NAMALWA (cell line): ENCODE results near the gene HSF5.

Experiments used
- DNase-seq: peaks from one replicate; pipeline ENCODE4 v3.0.0-alpha.2; 2015; ENCODE audit warnings: low spot score

Gene HSF5

DNA sequence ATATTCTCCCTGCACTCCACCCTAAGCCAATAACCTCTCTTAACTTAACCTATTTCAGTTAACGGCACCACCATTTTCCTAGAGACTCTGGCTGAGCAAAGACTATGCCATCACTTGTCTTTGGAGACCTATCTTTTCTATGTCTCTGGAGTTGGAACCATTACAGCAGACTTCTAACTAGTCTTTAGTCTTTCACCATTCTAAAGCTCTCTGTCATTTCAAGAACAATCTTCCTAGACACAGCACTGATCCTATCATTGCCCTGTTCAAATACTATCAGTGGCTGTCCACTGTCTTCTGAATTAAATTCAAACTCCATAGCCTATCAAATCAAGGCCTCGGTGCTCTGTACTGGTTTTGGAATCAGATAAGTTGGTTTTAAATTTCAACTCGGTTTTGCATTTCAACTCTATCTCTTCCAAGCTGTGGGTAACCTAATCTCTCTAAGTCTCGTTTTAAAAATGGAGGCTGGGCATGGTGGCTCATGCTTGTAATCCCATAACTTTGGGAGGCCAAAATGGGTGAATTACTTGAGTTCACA, 102.8 kb downstream of the HSF5 start:
- no peak for DNase-seq

DNA sequence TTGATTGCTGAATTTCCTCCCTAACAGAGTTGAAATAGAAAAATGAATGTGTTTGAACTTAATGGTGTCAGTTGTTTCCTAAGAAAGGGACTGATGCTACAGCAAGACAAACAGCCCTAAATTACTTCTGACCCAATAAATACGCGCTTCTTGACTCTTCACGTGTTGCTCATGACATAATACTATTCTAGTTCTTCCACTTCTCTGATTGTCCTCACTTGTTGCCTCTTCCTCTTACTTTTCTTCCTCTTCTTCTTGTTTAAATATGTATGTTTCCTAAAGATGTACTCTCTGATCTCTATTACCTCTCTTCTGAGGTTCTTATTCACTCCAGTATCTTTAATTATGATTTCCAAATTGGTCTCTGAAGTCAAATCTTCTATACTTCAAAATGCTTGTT, 103.3 kb downstream of the HSF5 start:
- no peak for DNase-seq

GRCh38 chr17:58383892-58384462, 104.2 kb downstream of the HSF5 start:
- DNase-seq, result no peak

DNA sequence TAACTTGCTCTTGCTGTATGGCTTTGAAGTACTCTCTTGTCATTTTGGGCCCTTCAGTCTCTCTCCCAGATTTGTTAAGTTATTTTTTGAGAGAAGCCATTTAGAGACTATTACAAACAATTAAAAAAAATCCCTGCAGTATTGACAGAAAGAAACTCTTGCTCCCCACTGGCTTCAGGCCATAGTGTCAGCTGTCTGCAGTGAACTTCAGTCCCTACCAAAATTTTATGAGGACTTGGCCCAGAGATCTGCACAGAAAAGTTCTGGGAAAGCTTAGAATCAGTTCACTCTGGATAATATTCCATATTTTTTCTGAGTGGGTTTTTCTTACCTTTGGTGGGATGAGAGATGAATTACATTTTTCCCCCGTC, 105.4 kb downstream of the HSF5 start:
- DNase-seq, result no peak

GRCh38 chr17:58382108-58382871, 105.9 kb downstream of the HSF5 start:
- peak; percentile 41 for DNase-seq

- no peak for DNase-seq
Measured at GRCh38 chr17:58381124-58382035, 106.8 kb downstream of the HSF5 start.

DNA sequence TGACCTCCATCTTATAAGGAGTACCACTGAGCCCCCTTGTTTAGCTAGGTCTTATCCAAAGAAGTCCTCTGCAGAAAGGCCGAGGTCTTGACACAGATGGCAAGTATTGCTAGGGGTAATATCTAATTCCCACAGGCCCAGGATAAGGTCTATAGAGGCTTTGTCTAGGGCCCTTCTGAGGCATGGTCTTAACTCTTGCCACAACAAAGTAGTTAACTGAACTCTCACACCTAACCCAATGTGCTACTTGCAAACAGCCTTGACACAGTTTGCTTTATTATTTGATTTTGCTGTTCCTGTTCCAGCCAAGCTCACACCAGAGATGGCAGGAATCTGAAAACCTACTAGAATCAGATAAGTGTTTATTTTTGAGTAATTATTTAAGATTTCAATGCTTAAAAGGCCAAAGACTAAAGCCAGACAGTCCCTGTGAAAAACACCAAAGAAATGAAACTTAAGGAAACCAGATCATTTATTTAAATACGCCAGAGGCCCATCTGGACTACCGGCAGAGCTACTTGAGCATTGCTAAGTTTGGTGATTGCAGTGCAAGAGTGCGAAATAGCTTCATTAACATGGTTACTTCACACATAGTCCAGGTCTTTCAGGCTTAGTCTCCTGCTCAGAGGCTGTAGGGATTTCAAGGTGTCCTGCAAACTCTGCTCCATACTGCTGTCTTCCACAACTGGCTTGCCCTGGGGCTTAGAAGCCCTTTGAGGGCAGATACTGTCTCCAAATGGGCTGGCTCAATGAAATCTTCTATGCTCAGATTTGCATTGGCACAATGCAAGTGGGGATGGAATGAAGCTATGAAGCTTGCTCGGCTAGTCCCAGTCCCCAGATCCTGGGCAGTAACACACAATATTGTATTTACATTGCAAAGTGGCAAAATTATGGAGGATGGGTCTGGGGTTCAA, 107.7 kb downstream of the HSF5 start:
- DNase-seq, result no peak

DNA sequence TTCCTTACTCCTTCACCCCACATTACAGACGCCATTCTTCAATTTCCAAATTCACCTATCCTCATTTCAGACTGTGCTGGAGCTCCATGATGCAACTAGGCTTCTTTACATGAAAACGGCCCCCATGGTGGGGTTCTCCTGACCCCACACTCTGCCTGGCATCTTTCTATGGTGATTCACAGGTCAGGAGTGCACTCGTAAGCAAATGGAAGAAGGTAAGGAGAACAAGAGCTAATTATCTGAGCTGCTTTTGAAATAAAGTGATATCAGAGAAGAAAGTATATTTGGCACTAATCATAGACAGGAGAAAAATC, 108.7 kb downstream of the HSF5 start:
- DNase-seq, result no peak

DNA sequence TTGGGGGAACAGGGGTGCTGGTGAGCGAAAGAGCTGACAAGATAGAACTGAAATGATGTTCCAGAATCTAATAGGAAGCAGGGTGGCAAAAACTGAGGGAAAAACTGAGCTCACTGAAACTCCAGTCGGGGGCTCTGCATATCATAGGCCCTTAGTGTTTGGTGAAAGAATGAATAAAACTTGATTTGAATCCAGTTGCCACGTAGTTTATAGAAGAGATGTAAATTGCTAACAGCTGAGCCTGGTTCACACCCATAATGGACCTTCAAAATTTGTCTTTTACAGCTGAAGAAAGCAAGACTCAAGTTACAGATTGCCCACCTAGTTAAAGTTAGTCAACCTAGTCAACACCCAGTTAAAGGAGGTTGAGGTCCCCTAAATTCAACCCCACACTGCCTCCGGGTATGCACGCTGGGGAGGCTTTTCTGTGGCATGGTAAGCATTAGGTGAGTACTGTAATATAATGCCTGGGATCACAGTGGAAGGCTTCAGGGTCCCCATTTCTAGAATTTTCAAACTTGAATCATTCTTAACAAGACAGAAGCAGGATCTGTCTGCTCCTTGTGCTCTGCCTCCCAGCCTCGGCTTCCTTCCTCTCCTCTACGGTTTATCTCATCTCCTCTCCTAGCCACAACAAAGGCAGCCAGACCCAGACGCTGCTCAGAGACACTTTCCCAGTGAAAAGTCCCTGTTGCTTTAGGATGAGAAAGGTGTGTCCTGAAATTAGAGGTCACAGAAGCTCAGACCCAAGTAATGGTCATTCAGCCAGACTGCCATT, 109.3 kb downstream of the HSF5 start:
- no peak for DNase-seq

DNA sequence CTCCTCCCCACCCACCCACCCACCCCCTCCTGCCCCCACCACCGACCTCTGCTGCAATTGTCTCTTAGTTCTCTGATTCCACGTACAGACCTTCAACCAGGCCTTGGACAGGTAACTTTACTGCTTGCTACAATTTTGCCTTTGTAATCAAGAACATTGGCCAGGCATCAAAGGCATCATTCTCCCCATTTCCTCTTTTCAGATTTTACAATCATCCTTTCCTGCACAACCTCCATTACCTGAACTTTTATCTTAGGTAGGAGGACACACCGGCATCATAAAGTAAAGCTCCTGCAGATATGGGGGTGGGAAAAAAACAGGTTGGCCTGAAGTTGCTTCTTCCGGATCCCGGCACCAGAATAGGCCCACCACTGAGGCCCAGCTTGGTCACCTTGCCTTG, 110.5 kb downstream of the HSF5 start:
- DNase-seq, result no peak

GRCh38 chr17:58377093-58377601, 111.1 kb downstream of the HSF5 start:
- DNase-seq, result no peak

DNA sequence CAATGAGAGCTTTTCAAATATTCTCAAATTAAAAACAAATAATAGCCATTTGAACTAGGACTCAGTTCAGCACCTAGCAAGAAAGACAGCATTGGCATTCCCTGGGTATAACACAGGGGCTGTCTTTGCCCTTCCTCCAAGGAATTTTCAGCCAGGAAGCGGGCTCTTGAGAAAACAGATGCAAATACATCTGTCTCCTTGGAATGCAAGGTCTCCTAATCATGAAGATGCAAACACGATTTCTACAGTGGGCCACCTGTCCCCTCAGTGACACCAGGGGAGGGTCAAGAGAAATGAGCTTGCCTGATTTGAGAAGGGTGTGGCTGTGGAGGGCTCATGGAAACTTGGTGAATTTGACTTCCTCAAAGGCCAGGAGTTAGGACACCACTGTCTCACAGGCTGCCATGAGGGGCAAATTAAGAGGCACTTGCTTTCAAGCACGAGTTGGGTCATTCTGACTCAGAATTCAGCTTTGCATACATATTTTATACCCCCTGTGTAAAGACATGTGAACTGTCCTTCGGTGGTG, 111.7 kb downstream of the HSF5 start:
- no peak for DNase-seq

- DNase-seq, result no peak
Measured at GRCh38 chr17:58375811-58376210, 112.4 kb downstream of the HSF5 start.

GRCh38 chr17:58375256-58375655, 113.0 kb downstream of the HSF5 start:
- DNase-seq, result no peak

- DNase-seq, result no peak
Measured at GRCh38 chr17:58373923-58374322, 114.3 kb downstream of the HSF5 start.

DNA sequence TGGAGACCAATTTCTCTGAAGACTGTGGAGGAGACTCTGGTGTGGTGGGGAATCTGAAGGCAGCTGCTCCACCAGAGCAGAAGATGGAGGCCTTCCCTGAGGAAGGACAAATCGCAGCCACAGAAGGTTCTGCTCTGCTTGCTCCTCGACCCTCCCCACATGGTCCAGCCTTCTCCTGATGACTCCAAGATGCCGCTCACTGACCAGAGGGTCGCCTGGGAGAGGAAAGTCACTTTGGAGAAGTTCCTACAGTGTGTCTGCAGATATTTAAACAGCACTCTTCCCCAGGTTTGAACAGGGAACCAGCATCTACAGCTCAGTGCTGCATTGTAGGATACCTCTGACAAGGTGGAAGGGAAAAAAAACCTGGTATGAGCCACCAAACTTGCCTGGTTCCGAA, 115.2 kb downstream of the HSF5 start:
- no peak for DNase-seq

GRCh38 chr17:58371300-58371950, 116.8 kb downstream of the HSF5 start:
- no peak for DNase-seq

DNA sequence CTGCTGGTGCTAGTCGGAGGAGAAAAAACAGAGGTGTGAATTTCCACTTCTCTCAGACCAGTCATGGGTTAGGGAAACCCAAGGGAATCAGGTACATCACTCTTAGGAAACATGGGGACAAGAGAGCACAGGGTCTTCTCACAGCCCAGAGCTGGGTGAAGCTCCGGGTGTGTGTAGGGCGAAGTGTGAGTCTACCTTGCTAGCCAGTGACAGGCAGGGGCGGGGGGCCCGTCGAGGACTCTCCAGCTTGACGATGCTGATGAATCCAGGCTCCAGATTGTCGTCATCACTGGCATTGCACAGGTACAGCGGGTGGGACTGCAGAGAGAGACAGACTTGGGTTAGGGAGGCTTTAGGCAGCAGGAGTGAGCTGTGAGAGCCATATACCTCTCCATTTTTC, 117.5 kb downstream of the HSF5 start:
- DNase-seq, result no peak

GRCh38 chr17:58370309-58370708, 117.9 kb downstream of the HSF5 start:
- DNase-seq, result no peak
